Measurements from ENCODE around the gene CTSS. TPM values are rescaled to one million over a fixed set of nuclear protein-coding genes. Genes with fewer than 3 reads are reported as not detected.
"Not testable (repeated sequence)": the region's sequence is repeated elsewhere in the genome, so short reads cannot be mapped to it uniquely, and the experiment has no call there.

Gene CTSS
- polyA plus RNA-seq, 1 donor: 7.7 TPM

GRCh38 chr1:150775931-150776505, 10.4 kb upstream of the CTSS start:
- not testable (repeated sequence) for DNase-seq

GRCh38 chr1:150775276-150775675, 9.7 kb upstream of the CTSS start:
- no peak for DNase-seq

GRCh38 chr1:150772326-150772725, 6.7 kb upstream of the CTSS start:
- DNase-seq: no peak

GRCh38 chr1:150767704-150768103, 2.1 kb upstream of the CTSS start:
- DNase-seq: not testable (repeated sequence)

- DNase-seq: not testable (repeated sequence)
Measured at GRCh38 chr1:150765977-150766301, 361 bp upstream of the CTSS start.

- DNase-seq: no peak
Measured at GRCh38 chr1:150764617-150765101, 919 bp downstream of the CTSS start.

- DNase-seq: no peak
Measured at GRCh38 chr1:150763018-150763417, 2.6 kb downstream of the CTSS start.

- DNase-seq: no peak
Measured at GRCh38 chr1:150762552-150762951, 3.0 kb downstream of the CTSS start.

- DNase-seq: no peak
Measured at GRCh38 chr1:150761801-150762200, 3.8 kb downstream of the CTSS start.

GRCh38 chr1:150760013-150760412, 5.6 kb downstream of the CTSS start:
- DNase-seq: no peak

- DNase-seq: no peak
Measured at GRCh38 chr1:150753416-150753815, 12.2 kb downstream of the CTSS start.

GRCh38 chr1:150751443-150751842, 14.1 kb downstream of the CTSS start:
- no peak for DNase-seq

- DNase-seq: no peak
Measured at GRCh38 chr1:150749720-150750311, 15.8 kb downstream of the CTSS start.

GRCh38 chr1:150748878-150749719, 16.5 kb downstream of the CTSS start:
- DNase-seq: no peak

GRCh38 chr1:150730130-150730721, 35.4 kb downstream of the CTSS start:
- DNase-seq: no peak

GRCh38 chr1:150724336-150724735, 41.2 kb downstream of the CTSS start:
- no peak for DNase-seq

GRCh38 chr1:150720703-150721102, 44.9 kb downstream of the CTSS start, which contains the start of gene HORMAD1:
Gene HORMAD1, minus strand, starts transcription at chr1:150720895. Its CDS starts 1,390 bp downstream, at chr1:150719505.
- DNase-seq: no peak

GRCh38 chr1:150720098-150720497, 45.5 kb downstream of the CTSS start:
- DNase-seq: no peak

- DNase-seq: no peak
Measured at GRCh38 chr1:150718225-150718891, 47.2 kb downstream of the CTSS start.

GRCh38 chr1:150709031-150709430, 56.5 kb downstream of the CTSS start:
- not testable (repeated sequence) for DNase-seq

GRCh38 chr1:150708595-150708994, 57.0 kb downstream of the CTSS start:
- no peak for DNase-seq

GRCh38 chr1:150706091-150706490, 59.5 kb downstream of the CTSS start:
- DNase-seq: no peak
